H1 (cell line): ENCODE results near the gene SRCIN1. TPM values are rescaled to one million over a fixed set of nuclear protein-coding genes. Genes with fewer than 3 reads are reported as not detected.

ENCODE experiments used
- CTCF ChIA-PET: fragments of 300-600 bp; sonication (Branson Sonifier 250); formaldehyde crosslinking; loops from one replicate; lab custom pipeline; 2021; ENCODE audit not compliant: partially characterized antibody; lab: Charles Lee
- POLR2A ChIA-PET: fragments of 300-600 bp; sonication (Branson Sonifier 250); formaldehyde crosslinking; loops from one replicate; lab custom pipeline; 2021; ENCODE audit warnings: inconsistent platforms; ENCODE audit not compliant: partially characterized antibody; lab: Charles Lee
- DNase-seq, 2 experiments: peaks; one replicate each; pipeline versions ENCODE4 v3.0.0 to v3.0.0-alpha.2; 2010 to 2022; ENCODE audit warnings: low spot score in 2 of 2, low read depth in 1 of 2, mixed read lengths in 1 of 2
- FAIRE-seq: peaks from 2 replicates; lab custom pipeline; 2011; peaks lifted over from hg19 to GRCh38; lab: Jason Lieb, UNC
- H2AFZ ChIP-seq: 2 replicates; pipeline ENCODE4 v1.8.1; 2012; ENCODE audit warnings: low read length, inconsistent platforms
- H2AK5ac ChIP-seq: 2 replicates; pipeline ENCODE4 v1.6.1; 2013; ENCODE audit warnings: low read depth, low read length
- H2BK120ac ChIP-seq: replicated peaks from 2 replicates; pipeline ENCODE3; 2013; ENCODE audit warnings: low read depth, low read length, inconsistent platforms
- H2BK12ac ChIP-seq: 2 replicates; pipeline ENCODE4 v1.6.1; 2013; ENCODE audit warnings: low read depth, low read length
- H2BK15ac ChIP-seq: 2 replicates; pipeline ENCODE4 v1.6.1; 2013; ENCODE audit warnings: low read length
- H2BK20ac ChIP-seq: 2 replicates; pipeline ENCODE4 v1.6.1; 2013; ENCODE audit warnings: low read length
- H2BK5ac ChIP-seq: 2 replicates; pipeline ENCODE4 v1.6.1; 2013; ENCODE audit warnings: low read depth, low read length
- H3K14ac ChIP-seq: 2 replicates; pipeline ENCODE4 v1.6.1; 2013; ENCODE audit warnings: inconsistent platforms; ENCODE audit not compliant: insufficient read length
- H3K18ac ChIP-seq: 2 replicates; pipeline ENCODE4 v1.6.1; 2013; ENCODE audit warnings: low read length; ENCODE audit errors: extremely low read depth
- H3K23ac ChIP-seq: 2 replicates; pipeline ENCODE4 v1.6.1; 2013; ENCODE audit warnings: inconsistent platforms; ENCODE audit not compliant: insufficient read length
- H3K23me2 ChIP-seq: 2 replicates; pipeline ENCODE4 v1.6.1; 2013; ENCODE audit warnings: low read depth, low read length
- H3K27ac ChIP-seq: 2 replicates; pipeline ENCODE4 v1.6.1; 2011; ENCODE audit warnings: low read depth, low read length, inconsistent platforms
- H3K27me3 ChIP-seq, 4 experiments: replicated peaks in 1 of 4; 1 replicate in 1 of 4; 2 replicates in 3 of 4; pipeline versions ENCODE4 v1.6.1 to v1.8.1; 2011 to 2013; ENCODE audit warnings: low read length in 3 of 4, mild to moderate bottlenecking in 3 of 4, inconsistent platforms in 2 of 4, mixed read lengths in 2 of 4, moderate library complexity in 1 of 4; ENCODE audit not compliant: control insufficient read depth in 3 of 4, insufficient read depth in 3 of 4; ENCODE audit errors: extremely low read depth in 1 of 4
- H3K36me3 ChIP-seq, 4 experiments: 2 replicates each; pipeline versions ENCODE4 v1.6.1 to v1.8.1; 2011 to 2013; ENCODE audit warnings: mild to moderate bottlenecking in 4 of 4, low read length in 3 of 4, moderate library complexity in 2 of 4, control low read depth in 1 of 4, inconsistent platforms in 1 of 4; ENCODE audit not compliant: insufficient read depth in 4 of 4, control insufficient read depth in 2 of 4
- H3K4ac ChIP-seq: replicated peaks from 2 replicates; pipeline ENCODE3; 2013; ENCODE audit warnings: low read length, low read depth, mixed read lengths, inconsistent platforms; ENCODE audit not compliant: insufficient read length
- H3K4me1 ChIP-seq, 4 experiments: replicated peaks in 1 of 4; 1 replicate in 1 of 4; 2 replicates in 3 of 4; pipeline versions ENCODE4 v1.6.1 to v1.8.1; 2011 to 2013; ENCODE audit warnings: low read length in 3 of 4, inconsistent platforms in 2 of 4, mixed read lengths in 1 of 4; ENCODE audit not compliant: insufficient read depth in 4 of 4, control insufficient read depth in 3 of 4
- H3K4me2 ChIP-seq, 2 experiments: 2 replicates each; pipeline versions ENCODE4 v1.6.1 to v1.8.1; 2011 to 2013; ENCODE audit warnings: low read depth in 2 of 2, low read length in 2 of 2, control low read depth in 1 of 2, inconsistent platforms in 1 of 2, mild to moderate bottlenecking in 1 of 2; ENCODE audit not compliant: insufficient read depth in 1 of 2
- H3K4me3 ChIP-seq, 4 experiments: fragments of 200-600, 300-600 bp in 1 of 4; sonication (generic), shearing (Covaris generic), sonication (Bioruptor Twin) in 1 of 4; 2 replicates each; pipeline versions ENCODE4 v1.5.1 to v1.8.1; 2011 to 2016; ENCODE audit warnings: low read length in 4 of 4, low read depth in 3 of 4, control low read depth in 2 of 4, inconsistent platforms in 2 of 4, mild to moderate bottlenecking in 2 of 4, mixed read lengths in 1 of 4, moderate library complexity in 1 of 4; ENCODE audit not compliant: insufficient read depth in 2 of 4; ENCODE audit errors: extremely low read depth in 1 of 4
- H3K56ac ChIP-seq: replicated peaks from 2 replicates; pipeline ENCODE3; 2013; ENCODE audit warnings: low read depth, mild to moderate bottlenecking, mixed read lengths, low read length, inconsistent platforms; ENCODE audit not compliant: insufficient read length
- H3K79me1 ChIP-seq: 2 replicates; pipeline ENCODE4 v1.6.1; 2013; ENCODE audit warnings: low read depth, low read length, control low read depth
- H3K79me2 ChIP-seq, 2 experiments: 2 replicates each; pipeline versions ENCODE4 v1.6.1 to v1.8.1; 2012 to 2013; ENCODE audit warnings: low read length in 2 of 2, mild to moderate bottlenecking in 2 of 2, inconsistent platforms in 1 of 2; ENCODE audit not compliant: insufficient read depth in 2 of 2, control insufficient read depth in 1 of 2
- H3K9ac ChIP-seq, 4 experiments: replicated peaks in 1 of 4; 1 replicate in 1 of 4; 2 replicates in 3 of 4; pipeline versions ENCODE4 v1.6.1 to v1.8.1; 2011 to 2013; ENCODE audit warnings: low read depth in 3 of 4, low read length in 3 of 4, control low read depth in 2 of 4, mild to moderate bottlenecking in 2 of 4, moderate library complexity in 2 of 4, inconsistent platforms in 1 of 4; ENCODE audit errors: extremely low read depth in 1 of 4
- H3K9me3 ChIP-seq, 2 experiments: 2 replicates each; pipeline versions ENCODE4 v1.6.1 to v1.8.1; 2012 to 2013; ENCODE audit warnings: mild to moderate bottlenecking in 2 of 2, moderate library complexity in 2 of 2, control low read depth in 1 of 2, inconsistent platforms in 1 of 2, low read depth in 1 of 2, low read length in 1 of 2, mixed read lengths in 1 of 2; ENCODE audit not compliant: insufficient read depth in 2 of 2
- H4K20me1 ChIP-seq, 2 experiments: replicated peaks in 1 of 2; 2 replicates each; pipeline versions ENCODE3 to v1.8.1; 2011 to 2013; ENCODE audit warnings: inconsistent platforms in 2 of 2, low read length in 2 of 2, mild to moderate bottlenecking in 1 of 2; ENCODE audit not compliant: insufficient read depth in 2 of 2, control insufficient read depth in 1 of 2
- H4K5ac ChIP-seq: 2 replicates; pipeline ENCODE4 v1.6.1; 2013; ENCODE audit warnings: low read length, low read depth, mixed read lengths, inconsistent platforms; ENCODE audit not compliant: insufficient read length
- H4K8ac ChIP-seq: 2 replicates; pipeline ENCODE4 v1.8.0; 2013; ENCODE audit warnings: mild to moderate bottlenecking, moderate library complexity, low read length, inconsistent platforms; ENCODE audit not compliant: insufficient read depth; ENCODE audit errors: extremely low read depth
- H4K91ac ChIP-seq: replicated peaks from 2 replicates; pipeline ENCODE3; 2013; ENCODE audit warnings: low read length, mixed read lengths, inconsistent platforms; ENCODE audit not compliant: insufficient read length
- KDM4A ChIP-seq: IDR thresholded peaks from one replicate; pipeline ENCODE4 v1.7.1; 2012; ENCODE audit warnings: low read depth, mild to moderate bottlenecking, moderate library complexity, low read length, inconsistent platforms; ENCODE audit not compliant: severe bottlenecking
- RXRA ChIP-seq: IDR thresholded peaks from 2 replicates; pipeline ENCODE4 v1.6.1; 2011; ENCODE audit warnings: low read depth, mild to moderate bottlenecking, low read length, moderate library complexity; ENCODE audit not compliant: insufficient read depth
- YY1 ChIP-seq: IDR thresholded peaks from 2 replicates; pipeline ENCODE4 v1.6.1; 2011; ENCODE audit warnings: low read depth, mild to moderate bottlenecking, low read length
- WGBS, 2 experiments: shearing (Covaris generic) in 1 of 2; methylation state at CpG; one replicate each; pipeline versions ENCODE4 v1.1.6 to v1.1.7; 2013 to 2015; ENCODE audit warnings: low lambda C conversion rate in 2 of 2, mixed read lengths in 2 of 2, inconsistent platforms in 1 of 2, low coverage in 1 of 2, missing lambda C conversion rate in 1 of 2; ENCODE audit not compliant: insufficient replicate concordance in 2 of 2, insufficient coverage in 1 of 2, insufficient read length in 1 of 2; ENCODE audit errors: extremely low coverage in 1 of 2, missing lambda C conversion rate in 1 of 2; 5-methylcytosine and 5-hydroxymethylcytosine counted together
- polyA plus RNA-seq, 7 experiments: library from polyadenylated mRNA; depleted of rRNA in 3 of 7; stranded (reverse) in 5 of 7; unstranded in 2 of 7; fragments of >200 nt in 5 of 7; fragments of 200-250 nt in 2 of 7; gene quantifications; 1 replicate in 5 of 7; 2 replicates in 1 of 7; 4 replicates in 1 of 7; pipeline versions ENCODE4 v1.2.1 to v1.2.3, GENCODE V29; 2011 to 2013; ENCODE audit warnings: missing spikeins in 2 of 7, mixed read lengths in 2 of 7
- total RNA-seq: library from RNA; stranded (reverse); fragmentation: NEBNext Ultra II Directional; extraction: Animal tissue kit (Norgen Biotek cat#: 25700); gene quantifications from 2 replicates; pipeline ENCODE4 v1.2.1, GENCODE V29; 2021

The SRCIN1 gene
- total and polyA plus RNA-seq, 2 of the 8 experiments (the other 6 are each of a cell fraction or from before 2014, with no cell fraction given), result 2.8 to 3.8 TPM

DNA sequence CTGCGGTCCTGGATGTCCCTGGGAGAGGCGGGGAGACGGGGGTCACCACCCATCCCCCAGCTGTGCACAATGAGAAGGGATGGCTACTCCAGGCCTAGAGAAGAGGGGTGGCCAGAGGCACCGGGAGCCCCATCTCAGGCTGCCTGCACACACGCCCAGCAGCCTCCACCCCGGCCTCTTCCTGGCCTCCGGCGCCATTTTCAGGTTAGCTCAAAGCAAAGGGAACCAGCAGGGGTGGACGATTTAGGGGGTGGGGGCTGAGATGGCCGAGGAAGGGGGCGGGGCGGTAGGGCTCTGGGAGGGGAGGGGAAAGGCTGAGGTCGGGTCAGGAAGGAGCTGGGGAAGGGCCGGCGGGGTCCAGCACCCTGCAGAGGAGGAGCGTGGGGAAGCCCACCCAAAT is 42.8 kb downstream of the SRCIN1 start:
- CTCF ChIA-PET, result interaction anchor here (1.0 to 38.1 kb wide), 15 partner anchors 10 to 143 kb away, joined by 3 to 914 read pairs (median 7); partner anchors contain the start of gene SRCIN1
- no peak for FAIRE-seq

More for the DNA sequence above, 42.8 kb downstream of the SRCIN1 start:
- peak in 1 of 2 experiments; percentile 80 for DNase-seq
- peak overlapping the region; percentile 71 for H4K8ac ChIP-seq
- peak overlapping the region; percentile 96; the same call in 1 of the 2 replicates for H2BK12ac ChIP-seq
- peak overlapping the region; percentile 28 to 60 (median 44) for H3K4me3 ChIP-seq
- no peak overlapping the region for H2BK120ac ChIP-seq
- H3K18ac ChIP-seq, result peak overlapping the region; percentile 78; the same call in 1 of the 2 replicates
- peak overlapping the region; percentile 84; the same call in 1 of the 2 replicates for H2BK5ac ChIP-seq
- no peaks in the 10 kb centered on the region for H3K79me1 ChIP-seq
- H3K23ac ChIP-seq, result no peak overlapping the region
- no peak overlapping the region for H3K14ac ChIP-seq
- 3% methylated on average over 9 of the region's 16 CpGs; no CpG with 5 or more reads in 1 of the 2 experiments for WGBS, 2 experiments
- H3K9ac ChIP-seq, result no peak overlapping the region
- peaks cover 65 to 90% (median 86%) of the 10 kb centered on the region in 4 experiments for H3K27me3 ChIP-seq
- H2BK15ac ChIP-seq, result peak overlapping the region; percentile 98; the same call in 1 of the 2 replicates
- no peak overlapping the region for H3K27ac ChIP-seq
- H3K4ac ChIP-seq, result no peak overlapping the region
- H3K4me2 ChIP-seq, result peak overlapping the region; percentile 89 to 97
- peak overlapping the region; percentile 87 for H4K91ac ChIP-seq
- no peak overlapping the region for H3K56ac ChIP-seq
- no peak overlapping the region for H2AK5ac ChIP-seq
- H3K36me3 ChIP-seq, result peaks cover 0 to 7% (median 0%) of the 10 kb centered on the region in 4 experiments; a peak in 1 of 8 replicates
- H4K5ac ChIP-seq, result no peak overlapping the region
- no peaks in the 10 kb centered on the region for H3K9me3 ChIP-seq
- TF ChIP-seq KDM4A (no peak), YY1 (peak; percentile 90), RXRA (0 out of 2 replicates have a peak, but pooled peaks have one; percentile 5)
- peaks cover 23% of the 10 kb centered on the region for H3K23me2 ChIP-seq
- H3K79me2 ChIP-seq, result no peaks in the 10 kb centered on the region
- H4K20me1 ChIP-seq, result peaks cover 8 to 38% of the 10 kb centered on the region in 2 experiments
- peak overlapping the region; percentile 86; the same call in 1 of the 2 replicates for H2BK20ac ChIP-seq
- POLR2A ChIA-PET, result interaction anchor here (0.6 to 4.9 kb wide), 14 partner anchors 8 to 156 kb away, joined by 3 to 45 read pairs (median 5); partner anchors contain the start of gene SRCIN1
- no peak overlapping the region for H2AFZ ChIP-seq
- peaks cover 8 to 52% (median 40%) of the 10 kb centered on the region in 4 experiments for H3K4me1 ChIP-seq
